ENCODE measurements around the gene OR2B6. TPM values are rescaled to one million over a fixed set of nuclear protein-coding genes. Genes with fewer than 3 reads are reported as not detected.

Gene OR2B6
- total RNA-seq, 2 donors from 2014 or later, result not detected

DNA sequence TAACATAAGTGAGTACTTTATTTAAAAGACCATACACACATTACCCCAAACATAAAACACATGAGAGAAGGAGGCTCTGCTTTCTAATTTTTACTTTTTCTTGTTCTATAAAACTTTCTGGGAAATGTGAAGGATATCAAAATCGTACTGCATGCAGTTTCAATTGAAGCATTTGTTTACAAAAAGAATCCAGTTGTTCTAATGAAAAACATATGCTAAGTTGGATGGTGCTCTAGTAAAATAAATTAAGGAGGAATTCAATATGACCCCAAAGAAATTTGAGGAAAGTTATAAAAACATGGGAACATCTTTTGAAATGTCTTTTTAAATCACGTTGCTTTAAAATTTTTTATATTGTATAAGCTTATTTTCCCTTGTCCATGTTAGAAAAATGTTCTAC, 37.6 kb downstream of the OR2B6 start:
- H3K4me1 ChIP-seq, result no peaks in the 10 kb centered on the region
- no peak overlapping the region for H3K27ac ChIP-seq
- H3K27me3 ChIP-seq, result no peaks in the 10 kb centered on the region
- DNase-seq (no peak), ATAC-seq (no peak)
- H3K4me3 ChIP-seq, result no peak overlapping the region
- intact Hi-C loops (cut with DNase I), result no loop called here
- H3K9me3 ChIP-seq, result no peaks in the 10 kb centered on the region
- WGBS, 2 donors, result 20 to 21% methylated on average over 2 of the region's 2 CpGs
- no peaks in the 10 kb centered on the region for H3K36me3 ChIP-seq (replicated peaks in 1 of 2; ENCODE audit: insufficient read depth in 1 of 2, low read depth in 2 of 2)
- TF ChIP-seq POLR2A (IDR thresholded peaks at IDR 0.05), result no peak
- TF ChIP-seq, protein P1, sequence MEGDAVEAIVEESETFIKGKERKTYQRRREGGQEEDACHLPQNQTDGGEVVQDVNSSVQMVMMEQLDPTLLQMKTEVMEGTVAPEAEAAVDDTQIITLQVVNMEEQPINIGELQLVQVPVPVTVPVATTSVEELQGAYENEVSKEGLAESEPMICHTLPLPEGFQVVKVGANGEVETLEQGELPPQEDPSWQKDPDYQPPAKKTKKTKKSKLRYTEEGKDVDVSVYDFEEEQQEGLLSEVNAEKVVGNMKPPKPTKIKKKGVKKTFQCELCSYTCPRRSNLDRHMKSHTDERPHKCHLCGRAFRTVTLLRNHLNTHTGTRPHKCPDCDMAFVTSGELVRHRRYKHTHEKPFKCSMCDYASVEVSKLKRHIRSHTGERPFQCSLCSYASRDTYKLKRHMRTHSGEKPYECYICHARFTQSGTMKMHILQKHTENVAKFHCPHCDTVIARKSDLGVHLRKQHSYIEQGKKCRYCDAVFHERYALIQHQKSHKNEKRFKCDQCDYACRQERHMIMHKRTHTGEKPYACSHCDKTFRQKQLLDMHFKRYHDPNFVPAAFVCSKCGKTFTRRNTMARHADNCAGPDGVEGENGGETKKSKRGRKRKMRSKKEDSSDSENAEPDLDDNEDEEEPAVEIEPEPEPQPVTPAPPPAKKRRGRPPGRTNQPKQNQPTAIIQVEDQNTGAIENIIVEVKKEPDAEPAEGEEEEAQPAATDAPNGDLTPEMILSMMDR (IDR thresholded peaks at IDR 0.05), result no peak

DNA sequence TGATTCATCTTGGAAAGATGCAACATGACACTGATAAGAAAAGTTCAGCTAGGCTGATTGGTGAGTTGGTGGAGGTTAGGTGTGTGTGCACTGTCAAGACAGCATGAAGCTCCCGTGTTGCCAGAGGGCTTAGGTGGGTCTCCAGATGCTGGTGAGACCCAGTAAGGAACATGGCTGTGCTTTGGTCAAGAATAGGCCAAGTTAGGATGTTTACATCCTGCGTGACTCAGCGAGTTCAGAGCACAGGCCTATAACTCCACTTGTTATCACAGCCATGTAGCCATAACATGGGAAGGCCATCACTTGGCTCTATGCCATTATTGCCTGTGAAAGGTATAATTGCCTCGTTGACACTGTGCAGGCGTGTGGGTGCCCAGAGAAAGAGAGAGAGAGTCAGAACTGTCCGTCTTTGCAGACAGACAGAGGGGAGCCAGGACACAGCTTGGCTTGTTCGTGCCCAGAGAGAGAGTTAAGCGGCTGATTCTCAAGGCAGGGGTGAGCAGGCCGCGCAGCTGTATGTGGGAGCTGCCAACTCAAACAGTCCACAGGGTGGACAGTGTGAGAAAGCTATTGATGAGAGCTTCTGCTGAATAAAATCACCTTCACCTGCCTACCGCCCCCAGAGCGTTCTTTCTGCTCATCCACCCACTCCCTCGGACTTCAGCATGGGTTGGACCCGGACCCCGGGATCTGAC, 43.5 kb downstream of the OR2B6 start:
- no peak overlapping the region for H3K4me3 ChIP-seq
- peaks cover 0 to 4% of the 10 kb centered on the region in 2 donors for H3K27me3 ChIP-seq
- TF ChIP-seq POLR2A (IDR thresholded peaks at IDR 0.05), result no peak
- TF ChIP-seq, protein P1 (IDR thresholded peaks at IDR 0.05), result no peak
- no peaks in the 10 kb centered on the region for H3K4me1 ChIP-seq
- no peaks in the 10 kb centered on the region for H3K36me3 ChIP-seq (replicated peaks in 1 of 2; ENCODE audit: insufficient read depth in 1 of 2, low read depth in 2 of 2)
- DNase-seq, result no peak
- 73 to 85% methylated on average over 14 to 15 of the region's 15 CpGs for WGBS, 2 donors
- no peaks in the 10 kb centered on the region for H3K9me3 ChIP-seq
- H3K27ac ChIP-seq, result no peak overlapping the region
- intact Hi-C loops (cut with DNase I), result no loop called here
- no peak for ATAC-seq

DNA sequence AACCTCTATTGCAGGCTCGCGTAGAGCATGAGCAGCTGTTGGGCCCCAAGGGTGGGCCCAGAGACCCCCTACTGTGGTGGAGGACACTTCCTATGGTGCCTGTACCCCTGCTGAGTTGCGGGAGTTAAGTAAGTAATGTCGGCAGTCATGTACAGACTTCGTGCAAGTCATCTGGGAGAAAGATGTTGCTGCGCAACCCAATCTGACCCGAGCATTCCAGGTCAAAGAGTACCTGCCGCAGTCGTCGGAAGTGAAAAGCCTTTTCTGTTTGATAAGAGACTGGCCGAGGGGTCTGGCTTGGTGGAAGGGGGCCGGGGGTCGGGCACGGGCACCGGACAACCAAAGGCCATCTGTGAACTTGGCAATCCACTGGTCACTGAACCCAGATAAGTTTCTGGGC, 44.3 kb downstream of the OR2B6 start:
- Histone ChIP-seq H3K27me3 (peaks cover 0 to 4% of the 10 kb centered on the region in 2 donors), H3K4me1 (no peaks in the 10 kb centered on the region), H3K4me3 (no peak overlapping the region), H3K9me3 (no peaks in the 10 kb centered on the region), H3K27ac (no peak overlapping the region), H3K36me3 (replicated peaks in 1 of 2; ENCODE audit: insufficient read depth in 1 of 2, low read depth in 2 of 2) (no peaks in the 10 kb centered on the region)
- TF ChIP-seq POLR2A (IDR thresholded peaks at IDR 0.05), result no peak
- TF ChIP-seq, protein P1 (IDR thresholded peaks at IDR 0.05), result no peak
- ATAC-seq (no peak), DNase-seq (no peak)
- WGBS, 2 donors, result 38 to 43% methylated on average over 14 to 15 of the region's 15 CpGs
- intact Hi-C loops (cut with DNase I), result no loop called here

DNA sequence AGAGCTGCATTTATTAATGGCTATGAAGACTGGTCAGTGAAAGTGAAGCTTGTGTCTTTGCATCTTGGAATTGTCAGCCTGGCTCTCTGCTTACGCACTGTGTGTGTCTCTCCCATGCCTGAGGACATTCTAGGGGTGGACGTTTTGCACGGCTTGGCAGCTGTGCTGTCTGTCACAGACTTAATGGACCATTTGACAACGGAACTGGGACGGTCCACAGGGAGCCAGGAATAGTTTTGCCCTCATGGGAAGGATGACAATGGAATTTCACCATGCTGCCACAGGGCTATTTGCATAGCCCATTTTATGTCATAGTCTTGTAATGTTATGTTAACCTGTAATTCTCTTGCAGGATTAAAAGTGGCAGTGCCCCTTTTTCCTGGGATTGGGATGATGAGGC, 44.7 kb downstream of the OR2B6 start:
- ATAC-seq (no peak), DNase-seq (no peak)
- Histone ChIP-seq H3K36me3 (replicated peaks in 1 of 2; ENCODE audit: insufficient read depth in 1 of 2, low read depth in 2 of 2) (no peaks in the 10 kb centered on the region), H3K27me3 (peaks cover 0 to 4% of the 10 kb centered on the region in 2 donors), H3K4me1 (no peaks in the 10 kb centered on the region), H3K27ac (no peak overlapping the region), H3K4me3 (no peak overlapping the region), H3K9me3 (no peaks in the 10 kb centered on the region)
- WGBS, 2 donors, result 52 to 55% methylated on average over 5 of the region's 5 CpGs
- intact Hi-C loops (cut with DNase I), result no loop called here
- TF ChIP-seq, protein P1 (IDR thresholded peaks at IDR 0.05), result no peak
- no peak for TF ChIP-seq POLR2A (IDR thresholded peaks at IDR 0.05)

DNA sequence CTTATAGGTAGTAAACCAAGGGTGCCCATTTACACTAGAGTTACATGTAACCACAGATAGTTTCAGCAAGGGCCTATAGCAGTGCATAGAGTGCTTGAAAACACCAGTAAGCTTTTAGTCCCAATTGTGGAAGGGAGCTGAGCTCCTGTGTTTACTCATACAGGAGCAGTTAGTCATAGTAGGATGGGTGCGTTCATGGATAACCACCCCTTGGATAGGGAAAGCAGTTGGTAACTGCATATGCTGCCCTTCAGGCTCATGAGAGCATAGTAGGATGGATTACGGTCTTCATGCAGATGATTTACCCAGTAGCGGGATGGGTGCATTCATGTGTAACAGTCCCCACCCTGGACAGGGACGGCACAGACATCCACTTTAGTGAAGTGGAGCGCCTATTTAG, 45.1 kb downstream of the OR2B6 start:
- 83% methylated on average over 5 of the region's 5 CpGs for WGBS, 2 donors

More for the DNA sequence above, 45.1 kb downstream of the OR2B6 start:
- no peak for ATAC-seq
- H3K9me3 ChIP-seq, result no peaks in the 10 kb centered on the region
- H3K36me3 ChIP-seq (replicated peaks in 1 of 2; ENCODE audit: insufficient read depth in 1 of 2, low read depth in 2 of 2), result no peaks in the 10 kb centered on the region
- peaks cover 0 to 4% of the 10 kb centered on the region in 2 donors for H3K27me3 ChIP-seq
- no peak overlapping the region for H3K4me3 ChIP-seq
- TF ChIP-seq POLR2A (IDR thresholded peaks at IDR 0.05), result no peak
- TF ChIP-seq, protein P1 (IDR thresholded peaks at IDR 0.05), result no peak
- H3K27ac ChIP-seq, result no peak overlapping the region
- H3K4me1 ChIP-seq, result no peaks in the 10 kb centered on the region
- intact Hi-C loops (cut with DNase I), result no loop called here
- DNase-seq, result no peak

All from body of pancreas (tissue), 4 donors.